PC-9 (cell line): ENCODE data around the gene AQP1. TPM values are rescaled to one million over a fixed set of nuclear protein-coding genes. Genes with fewer than 3 reads are reported as not detected.

Source experiments
- BruUV-seq: library from RNA; stranded (reverse); fragments of 400-500 nt; replicated peaks from 2 replicates; lab custom pipeline; 2021; lab: Mats Ljungman, UMichigan
- CTCF ChIA-PET: fragments of 300-600 bp; sonication (Branson Sonifier 250); formaldehyde crosslinking; loops from one replicate; lab custom pipeline; 2022; ENCODE audit warnings: antibody characterized with exemption; lab: Charles Lee
- POLR2A ChIA-PET: fragments of 300-600 bp; sonication (Branson Sonifier 250); formaldehyde crosslinking; loops from one replicate; lab custom pipeline; 2022; ENCODE audit warnings: antibody characterized with exemption; ENCODE audit not compliant: unreplicated experiment; lab: Charles Lee
- DNase-seq, 2 experiments: peaks; one replicate each; pipeline versions ENCODE4 v3.0.0 to v3.0.0-alpha.2; 2015 to 2022; ENCODE audit warnings: mixed read lengths in 1 of 2
- H2AFZ ChIP-seq: fragments of 200-600 bp; sonication (generic); 2 replicates; pipeline ENCODE4 v1.8.1; 2017; ENCODE audit warnings: antibody characterized with exemption
- H3F3A ChIP-seq: fragments of 200-600 bp; sonication (generic); 2 replicates; pipeline ENCODE4 v1.8.1; 2017; ENCODE audit warnings: antibody characterized with exemption, mild to moderate bottlenecking, low read depth; ENCODE audit not compliant: insufficient read depth
- H3K27ac ChIP-seq: fragments of 200-600 bp; sonication (generic); 2 replicates; pipeline ENCODE4 v1.6.1; 2016; ENCODE audit warnings: mixed run types
- H3K27me3 ChIP-seq: fragments of 200-600 bp; sonication (generic); 2 replicates; pipeline ENCODE4 v1.6.1; 2016; ENCODE audit warnings: low read depth, mixed run types; ENCODE audit not compliant: insufficient read depth
- H3K36me3 ChIP-seq: fragments of 200-600 bp; sonication (generic); 2 replicates; pipeline ENCODE4 v1.6.1; 2016; ENCODE audit warnings: low read depth, mixed run types
- H3K4me1 ChIP-seq: fragments of 200-600 bp; sonication (generic); replicated peaks from 2 replicates; pipeline ENCODE4 v1.6.1; 2016; ENCODE audit warnings: mixed run types; ENCODE audit not compliant: insufficient read depth
- H3K4me2 ChIP-seq: fragments of 200-600 bp; sonication (generic); 2 replicates; pipeline ENCODE4 v1.6.1; 2017; ENCODE audit warnings: mixed run types
- H3K4me3 ChIP-seq: fragments of 200-600 bp; sonication (generic); 2 replicates; pipeline ENCODE4 v1.6.1; 2016; ENCODE audit warnings: mixed run types
- H3K79me2 ChIP-seq: fragments of 200-600 bp; sonication (generic); 2 replicates; pipeline ENCODE4 v1.6.1; 2017; ENCODE audit warnings: low read depth, mixed run types
- H3K9me2 ChIP-seq: fragments of 200-600 bp; sonication (generic); 2 replicates; pipeline ENCODE4 v1.8.1; 2017; ENCODE audit warnings: mild to moderate bottlenecking; ENCODE audit not compliant: insufficient read depth
- H3K9me3 ChIP-seq: fragments of 200-600 bp; sonication (generic); 2 replicates; pipeline ENCODE4 v1.8.1; 2016; ENCODE audit warnings: low read depth; ENCODE audit not compliant: insufficient read depth
- H4K20me1 ChIP-seq: fragments of 200-600 bp; sonication (generic); 2 replicates; pipeline ENCODE4 v1.8.1; 2017; ENCODE audit not compliant: insufficient read depth
- EZH2 ChIP-seq: fragments of 200-600 bp; sonication (generic); IDR thresholded peaks from 2 replicates; pipeline ENCODE4 v1.8.0; 2017; ENCODE audit warnings: antibody characterized with exemption, low read depth
- intact Hi-C: fragments of 100-400 bp; cut with micrococcal nuclease; formaldehyde crosslinking; loops from one replicate; pipeline ENCODE4 v1.10.0; 2022; ENCODE audit not compliant: unreplicated experiment
- total RNA-seq: library from RNA; stranded (reverse); gene quantifications from 2 replicates; pipeline ENCODE4 v1.2.3, GENCODE V29; 2021
- TF ChIP-seq, protein P1 (sequence below): fragments of 200-600 bp; sonication (generic); conservative IDR thresholded peaks from 2 replicates; pipeline ENCODE4 v1.6.1; 2017; ENCODE audit warnings: mixed run types, antibody characterized with exemption, mild to moderate bottlenecking, moderate library complexity

Gene AQP1
- total RNA-seq, 1 experiment from 2014 or later: 4.0 TPM

DNA sequence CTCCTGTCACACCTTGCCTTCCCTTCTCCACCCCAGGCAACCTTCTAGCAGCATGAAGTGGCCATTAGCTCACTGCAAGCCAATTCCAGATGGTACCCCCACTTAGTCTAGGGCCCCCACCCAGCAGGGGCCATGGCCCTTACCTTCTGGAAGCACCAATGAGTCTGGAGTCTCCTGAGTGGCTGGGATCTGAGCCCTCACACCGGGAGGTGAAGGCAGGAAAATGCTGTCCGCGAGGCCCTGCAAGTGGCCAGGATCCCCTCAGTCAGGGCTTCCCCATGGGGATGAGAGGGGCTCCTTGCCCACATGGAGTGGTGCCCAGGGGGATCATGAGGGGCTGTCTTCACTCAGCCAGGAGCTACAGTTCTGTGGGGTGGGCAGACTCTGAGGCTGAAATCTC, 4.6 kb downstream of the AQP1 start:
- no peak overlapping the region for H3K4me3 ChIP-seq
- H3K36me3 ChIP-seq: no peaks in the 10 kb centered on the region
- no peaks in the 10 kb centered on the region for H3K79me2 ChIP-seq
- intact Hi-C loops: no loop called here
- POLR2A ChIA-PET: no interaction called here
- no peak overlapping the region for H2AFZ ChIP-seq
- peaks cover 47% of the 10 kb centered on the region for H3K4me1 ChIP-seq
- 0 out of 2 replicates have a peak overlapping the region, but pooled peaks have one; percentile 48 for H3K4me2 ChIP-seq
- peaks cover 36% of the 10 kb centered on the region; the same call in 1 of the 2 replicates for H3F3A ChIP-seq
- H4K20me1 ChIP-seq: no peaks in the 10 kb centered on the region
- H3K9me2 ChIP-seq: no peaks in the 10 kb centered on the region
- TF ChIP-seq EZH2: no peak
- TF ChIP-seq, protein P1, sequence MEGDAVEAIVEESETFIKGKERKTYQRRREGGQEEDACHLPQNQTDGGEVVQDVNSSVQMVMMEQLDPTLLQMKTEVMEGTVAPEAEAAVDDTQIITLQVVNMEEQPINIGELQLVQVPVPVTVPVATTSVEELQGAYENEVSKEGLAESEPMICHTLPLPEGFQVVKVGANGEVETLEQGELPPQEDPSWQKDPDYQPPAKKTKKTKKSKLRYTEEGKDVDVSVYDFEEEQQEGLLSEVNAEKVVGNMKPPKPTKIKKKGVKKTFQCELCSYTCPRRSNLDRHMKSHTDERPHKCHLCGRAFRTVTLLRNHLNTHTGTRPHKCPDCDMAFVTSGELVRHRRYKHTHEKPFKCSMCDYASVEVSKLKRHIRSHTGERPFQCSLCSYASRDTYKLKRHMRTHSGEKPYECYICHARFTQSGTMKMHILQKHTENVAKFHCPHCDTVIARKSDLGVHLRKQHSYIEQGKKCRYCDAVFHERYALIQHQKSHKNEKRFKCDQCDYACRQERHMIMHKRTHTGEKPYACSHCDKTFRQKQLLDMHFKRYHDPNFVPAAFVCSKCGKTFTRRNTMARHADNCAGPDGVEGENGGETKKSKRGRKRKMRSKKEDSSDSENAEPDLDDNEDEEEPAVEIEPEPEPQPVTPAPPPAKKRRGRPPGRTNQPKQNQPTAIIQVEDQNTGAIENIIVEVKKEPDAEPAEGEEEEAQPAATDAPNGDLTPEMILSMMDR: no peak
- peak overlapping the region; percentile 74; the same call in 1 of the 2 replicates for H3K27ac ChIP-seq
- DNase-seq: no peak
- H3K9me3 ChIP-seq: no peaks in the 10 kb centered on the region
- CTCF ChIA-PET: interaction anchor here (0.7 kb wide), 1 partner anchor 22 kb away, joined by 4 read pairs; no protein-coding TSS in a partner anchor
- BruUV-seq: no TSS peak
- H3K27me3 ChIP-seq: no peaks in the 10 kb centered on the region

DNA sequence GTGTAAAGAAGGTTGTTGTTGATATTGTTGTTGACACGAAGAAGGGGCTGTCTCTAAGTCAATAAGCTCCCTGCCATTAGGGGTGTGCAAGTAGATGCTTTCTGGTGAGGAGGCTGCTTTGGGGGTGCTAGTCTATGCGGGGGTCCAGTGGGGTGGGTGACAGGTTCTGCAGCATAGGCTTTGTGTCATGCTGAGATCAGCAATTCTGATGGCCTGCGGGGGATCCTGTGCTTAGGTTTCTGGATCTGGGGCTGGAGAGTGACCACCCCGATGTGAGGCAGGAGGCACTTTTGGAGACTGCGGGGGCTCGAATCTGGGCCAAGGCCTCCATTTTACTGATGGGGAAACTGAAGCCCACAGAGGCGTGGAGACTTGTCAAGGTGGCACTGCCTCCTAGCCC, 5.1 kb downstream of the AQP1 start:
- Histone ChIP-seq H2AFZ (no peak overlapping the region), H3K4me3 (no peak overlapping the region), H3K79me2 (no peaks in the 10 kb centered on the region), H3K36me3 (no peaks in the 10 kb centered on the region), H3K27ac (no peak overlapping the region), H3K4me1 (peaks cover 52% of the 10 kb centered on the region), H3K4me2 (no peak overlapping the region), H3K27me3 (no peaks in the 10 kb centered on the region), H3K9me3 (no peaks in the 10 kb centered on the region), H4K20me1 (no peaks in the 10 kb centered on the region), H3K9me2 (no peaks in the 10 kb centered on the region), H3F3A (peaks cover 37% of the 10 kb centered on the region; the same call in 1 of the 2 replicates)
- BruUV-seq: no TSS peak
- ChIA-PET POLR2A (no interaction called here), CTCF (interaction anchor here (0.7 kb wide), 1 partner anchor 22 kb away, joined by 4 read pairs; no protein-coding TSS in a partner anchor)
- no peak for DNase-seq
- intact Hi-C loops: no loop called here
- TF ChIP-seq, protein P1: no peak
- no peak for TF ChIP-seq EZH2

DNA sequence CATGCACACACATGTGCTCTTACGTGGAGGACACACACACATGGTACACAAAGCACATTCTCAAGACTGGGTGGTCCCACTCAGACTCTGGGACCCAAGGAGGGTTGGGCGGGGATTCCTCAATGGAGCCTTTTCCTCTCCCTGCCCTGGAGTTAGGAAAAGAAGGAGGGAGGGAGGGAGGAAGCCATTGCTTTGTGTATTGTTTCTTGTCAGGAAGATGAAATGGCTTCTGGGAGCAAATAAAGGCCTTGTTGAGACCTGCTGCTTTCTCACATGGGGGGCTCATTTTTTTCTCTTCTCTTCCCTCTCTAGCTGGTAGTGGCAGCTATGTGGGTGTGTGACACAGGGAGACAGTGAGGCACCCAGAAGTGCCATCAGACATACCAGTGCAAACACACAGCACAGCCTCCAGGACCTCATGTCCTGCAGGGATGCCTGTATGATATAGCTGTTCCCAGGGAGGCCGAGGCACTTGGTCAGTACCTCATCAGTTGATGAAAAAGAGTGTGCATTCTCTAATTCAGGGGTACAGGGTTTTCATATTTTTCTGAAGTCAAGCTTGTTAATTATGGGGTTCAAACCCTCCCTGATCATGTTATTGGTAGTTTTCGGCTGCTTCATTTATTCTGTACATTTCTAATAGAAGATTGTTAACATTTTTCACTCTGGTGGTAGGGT, 5.7 kb downstream of the AQP1 start:
- H3K79me2 ChIP-seq: no peaks in the 10 kb centered on the region
- DNase-seq: no peak
- H4K20me1 ChIP-seq: no peaks in the 10 kb centered on the region
- H3K4me2 ChIP-seq: no peak overlapping the region
- intact Hi-C loops: no loop called here
- H3K9me2 ChIP-seq: no peaks in the 10 kb centered on the region
- no TSS peak for BruUV-seq
- no peaks in the 10 kb centered on the region for H3K9me3 ChIP-seq
- ChIA-PET POLR2A (no interaction called here), CTCF (no interaction called here)
- no peak overlapping the region for H3K27ac ChIP-seq
- peaks cover 55% of the 10 kb centered on the region for H3K4me1 ChIP-seq
- H3F3A ChIP-seq: peaks cover 37% of the 10 kb centered on the region; the same call in 1 of the 2 replicates
- H2AFZ ChIP-seq: no peak overlapping the region
- no peak for TF ChIP-seq EZH2
- TF ChIP-seq, protein P1: no peak
- no peak overlapping the region for H3K4me3 ChIP-seq
- no peaks in the 10 kb centered on the region for H3K27me3 ChIP-seq
- no peaks in the 10 kb centered on the region for H3K36me3 ChIP-seq
